Smooth muscle cell of trachea (primary cell): ENCODE results near the gene HENMT1. TPM values are rescaled to one million over a fixed set of nuclear protein-coding genes. Genes with fewer than 3 reads are reported as not detected.

ENCODE experiments used
- total RNA-seq: library from RNA; depleted of rRNA; stranded (reverse); fragments of >200 nt; gene quantifications from 2 replicates; pipeline ENCODE4 v1.2.1, GENCODE V29; 2014

Gene HENMT1
- 2.3 and 4.5 TPM in 2 replicates for total RNA-seq

DNA sequence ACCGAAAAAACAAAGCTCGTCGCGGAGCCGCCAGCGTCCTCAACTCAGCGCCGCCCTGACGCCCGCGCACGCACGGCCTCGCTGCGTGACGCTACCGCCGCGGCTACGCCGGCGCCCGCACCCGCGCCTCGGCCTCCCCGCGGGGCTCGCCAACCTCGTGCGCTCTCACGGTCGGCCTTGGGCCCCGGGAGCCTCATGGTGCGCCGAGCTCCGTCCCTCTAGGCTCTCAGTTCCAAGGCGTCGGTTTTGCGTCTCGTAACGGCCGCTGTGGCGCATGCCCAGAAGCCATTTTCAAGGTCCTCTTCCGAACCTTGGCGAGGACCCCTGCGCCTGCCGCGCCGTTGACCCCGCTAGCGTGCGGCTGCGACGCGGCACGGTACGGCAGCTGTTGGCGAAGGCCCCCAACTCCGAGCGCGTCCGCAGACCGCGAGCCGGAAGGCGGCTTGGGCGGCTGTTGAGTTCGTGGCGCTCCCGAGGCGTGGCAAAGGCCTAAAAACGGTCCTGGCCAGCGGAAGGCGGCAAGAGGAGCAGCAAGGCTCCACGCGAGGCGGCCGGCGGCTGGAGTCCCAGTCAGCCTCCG, at the start of gene HENMT1:
Gene HENMT1, minus strand, starts transcription at position 64 of the 580 bp plus-strand sequence. CDS start 1,209 bp downstream, outside the sequence.

DNA sequence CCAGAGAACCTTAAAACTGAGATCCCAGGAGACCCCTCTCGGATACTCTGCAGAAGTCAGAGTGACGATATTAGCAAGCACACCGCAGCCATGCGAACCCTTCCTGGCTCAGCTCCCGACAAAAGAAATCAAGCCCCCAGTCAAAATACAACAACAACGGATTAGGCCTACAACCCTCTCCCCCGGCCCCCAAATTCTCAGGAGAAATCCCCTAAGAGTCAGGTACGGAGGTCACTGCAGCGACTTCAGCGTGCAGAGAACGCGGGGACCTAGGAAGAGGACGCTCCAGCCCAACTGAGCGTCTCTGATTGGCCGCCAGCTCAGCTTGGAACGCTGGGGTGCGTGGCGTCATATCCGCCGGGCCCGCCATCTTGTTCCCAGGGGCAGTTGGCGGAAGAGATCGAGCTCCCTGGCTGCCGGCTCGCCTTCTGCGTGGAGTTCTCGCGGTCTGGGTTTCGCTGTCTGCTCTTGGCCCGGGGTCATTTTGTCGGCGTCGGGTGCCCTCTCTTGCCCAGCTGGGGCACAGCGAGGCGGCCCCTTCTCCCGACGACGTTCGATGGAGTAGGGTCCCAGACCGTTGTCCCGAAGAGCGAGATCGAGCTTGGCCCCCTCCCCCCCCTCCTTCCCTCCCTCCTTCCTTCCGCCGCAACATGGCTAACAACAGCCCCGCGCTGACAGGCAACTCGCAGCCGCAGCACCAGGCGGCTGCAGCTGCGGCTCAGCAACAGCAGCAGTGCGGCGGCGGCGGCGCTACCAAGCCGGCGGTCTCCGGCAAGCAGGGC, 31.2 kb upstream of the HENMT1 start, which contains the start of gene PRPF38B:
Gene PRPF38B, plus strand, starts transcription at position 369 of the 782 bp plus-strand sequence. Its CDS starts 282 bp downstream, at position 651.

Other genes with a start within 250 kb of the HENMT1 start
- gene NBPF6, start 210.8 kb downstream of the HENMT1 start, total RNA-seq, result not detected in 2 replicates
- gene EEIG2, start 101.0 kb downstream of the HENMT1 start, total RNA-seq, result 24.3 and 33.9 TPM in 2 replicates
- 10.3 and 15.4 TPM in 2 replicates for gene PRPF38B, start 31.2 kb upstream of the HENMT1 start, total RNA-seq
- under 0.01 TPM in 1 of 2 replicates, not detected in the other for gene FNDC7, start 51.8 kb upstream of the HENMT1 start, total RNA-seq
- gene STXBP3, start 85.6 kb upstream of the HENMT1 start, total RNA-seq, result 60.2 and 75.3 TPM in 2 replicates
- not detected in 2 replicates for gene AKNAD1, start 196.0 kb upstream of the HENMT1 start, total RNA-seq
- gene GPSM2, start 215.9 kb upstream of the HENMT1 start, total RNA-seq, result 20.2 and 62.1 TPM in 2 replicates